ENCODE data around the gene CACNA1G.

- TF ChIP-seq CTCF (IDR thresholded peaks at IDR 0.05): no peak
- no peak for TF ChIP-seq POLR2AphosphoS5 (IDR thresholded peaks at IDR 0.05)
Observed at GRCh38 chr17:50662632-50663225, 102.2 kb downstream of the CACNA1G start.

Data from prostate gland (tissue), 2 donors.